GM23338 (cell line): Measurements from ENCODE around the gene CDH7. TPM values are rescaled to one million over a fixed set of nuclear protein-coding genes. Genes with fewer than 3 reads are reported as not detected.

Experiments used
- ATAC-seq: fragments of 200-7000 bp; cut with Tn5 transposase; 3 replicates; pipeline ENCODE4 v1.9.1; 2020
- DNase-seq: peaks from one replicate; pipeline ENCODE4 v3.0.0-alpha.2; 2015; ENCODE audit warnings: low spot score
- H2AFZ ChIP-seq: fragments of 200-600 bp; sonication (generic); 2 replicates; pipeline ENCODE4 v1.8.0; 2016; ENCODE audit warnings: antibody characterized with exemption, mild to moderate bottlenecking, moderate library complexity
- H3F3A ChIP-seq: fragments of 200-600 bp; sonication (generic); replicated peaks from 2 replicates; pipeline ENCODE4 v1.8.0; 2017; ENCODE audit warnings: antibody characterized with exemption, mixed run types, low read depth
- H3K27ac ChIP-seq: fragments of 200-600 bp; sonication (generic); 2 replicates; pipeline ENCODE4 v1.6.1; 2016; ENCODE audit warnings: low read depth
- H3K27me3 ChIP-seq: fragments of 200-600 bp; sonication (generic); 2 replicates; pipeline ENCODE4 v1.8.0; 2016; ENCODE audit warnings: mild to moderate bottlenecking, mixed run types, moderate library complexity; ENCODE audit not compliant: insufficient read depth
- H3K36me3 ChIP-seq: fragments of 200-600 bp; sonication (generic); 2 replicates; pipeline ENCODE4 v1.8.0; 2016; ENCODE audit warnings: mild to moderate bottlenecking; ENCODE audit not compliant: insufficient read depth
- H3K4me1 ChIP-seq: fragments of 200-600 bp; sonication (generic); 2 replicates; pipeline ENCODE4 v1.8.0; 2016; ENCODE audit warnings: mild to moderate bottlenecking, moderate library complexity; ENCODE audit not compliant: insufficient read depth
- H3K4me2 ChIP-seq: fragments of 200-600 bp; sonication (generic); 2 replicates; pipeline ENCODE4 v1.7.1; 2017; ENCODE audit warnings: mixed run types
- H3K4me3 ChIP-seq: fragments of 200-600 bp; sonication (generic); 2 replicates; pipeline ENCODE4 v1.6.1; 2016; ENCODE audit warnings: mixed run types
- H3K79me2 ChIP-seq: fragments of 200-600 bp; sonication (generic); replicated peaks from 2 replicates; pipeline ENCODE4 v1.8.0; 2017; ENCODE audit warnings: mild to moderate bottlenecking; ENCODE audit not compliant: insufficient read depth
- H3K9me2 ChIP-seq: fragments of 200-600 bp; sonication (generic); 2 replicates; pipeline ENCODE4 v1.8.0; 2017; ENCODE audit not compliant: insufficient read depth
- H4K20me1 ChIP-seq: fragments of 200-600 bp; sonication (generic); replicated peaks from 2 replicates; pipeline ENCODE4 v1.8.0; 2017; ENCODE audit warnings: mild to moderate bottlenecking; ENCODE audit not compliant: insufficient read depth
- H3K27ac Mint-ChIP-seq: 2 replicates; pipeline ENCODE4 v1.8.0; 2020; ENCODE audit warnings: inconsistent platforms, mild to moderate bottlenecking, moderate library complexity, mixed read lengths
- H3K27me3 Mint-ChIP-seq: 3 replicates; pipeline ENCODE4 v1.8.0; 2022; ENCODE audit warnings: low read depth, mild to moderate bottlenecking, moderate library complexity, mixed read lengths, inconsistent platforms; ENCODE audit not compliant: insufficient read depth, poor library complexity
- H3K36me3 Mint-ChIP-seq: 3 replicates; pipeline ENCODE4 v1.8.0; 2021; ENCODE audit warnings: low read depth, mild to moderate bottlenecking, inconsistent platforms, moderate library complexity, mixed read lengths
- H3K4me1 Mint-ChIP-seq: 3 replicates; pipeline ENCODE4 v1.8.0; 2020; ENCODE audit warnings: mild to moderate bottlenecking, inconsistent platforms, mixed read lengths
- H3K4me3 Mint-ChIP-seq: 3 replicates; pipeline ENCODE4 v1.8.0; 2021; ENCODE audit warnings: moderate library complexity, mild to moderate bottlenecking, inconsistent platforms, mixed read lengths
- H3K9me3 Mint-ChIP-seq: 3 replicates; pipeline ENCODE4 v1.8.0; 2020; ENCODE audit warnings: moderate library complexity, mild to moderate bottlenecking, inconsistent platforms, mixed read lengths
- CREB1 ChIP-seq: fragments of 250-450 bp; sonication (Bioruptor Pico); IDR thresholded peaks from 2 replicates; pipeline ENCODE4 v1.5.0; 2020; ENCODE audit warnings: low read depth, mild to moderate bottlenecking, moderate library complexity
- CTCF ChIP-seq, 2 experiments: fragments of 200-600 bp in 1 of 2; sonication (generic) in 1 of 2; conservative IDR thresholded peaks; 2 replicates each; pipeline versions ENCODE4 v1.5.1 to v1.6.1; 2016 to 2017; ENCODE audit warnings: antibody characterized with exemption in 2 of 2, low read depth in 2 of 2, mild to moderate bottlenecking in 2 of 2, moderate library complexity in 1 of 2
- ETS1 ChIP-seq: IDR thresholded peaks from 2 replicates; pipeline ENCODE4 v1.6.1; 2016; ENCODE audit warnings: antibody characterized with exemption
- EZH2 ChIP-seq: fragments of 200-600 bp; sonication (generic); IDR thresholded peaks from one replicate; pipeline ENCODE4 v1.8.0; 2017; ENCODE audit warnings: antibody characterized with exemption, mild to moderate bottlenecking, low read depth; ENCODE audit not compliant: unreplicated experiment
- EZH2phosphoT487 ChIP-seq: fragments of 200-600 bp; sonication (generic); IDR thresholded peaks from one replicate; pipeline ENCODE4 v1.8.1; 2018; ENCODE audit warnings: antibody characterized with exemption; ENCODE audit not compliant: unreplicated experiment
- JUNB ChIP-seq: IDR thresholded peaks from one replicate; pipeline ENCODE4 v1.6.1; 2016; ENCODE audit warnings: antibody characterized with exemption; ENCODE audit not compliant: unreplicated experiment
- NANOG ChIP-seq: IDR thresholded peaks from 2 replicates; pipeline ENCODE4 v1.6.1; 2016; ENCODE audit warnings: antibody characterized with exemption, borderline replicate concordance
- POLR2AphosphoS5 ChIP-seq: IDR thresholded peaks from 2 replicates; pipeline ENCODE4 v1.6.1; 2016; ENCODE audit warnings: antibody characterized with exemption, low read depth
- REST ChIP-seq: IDR thresholded peaks from one replicate; pipeline ENCODE4 v1.6.1; 2018; ENCODE audit warnings: antibody characterized with exemption; ENCODE audit not compliant: unreplicated experiment
- STAT1 ChIP-seq: IDR thresholded peaks from one replicate; pipeline ENCODE4 v1.6.1; 2016; ENCODE audit warnings: antibody characterized with exemption; ENCODE audit not compliant: unreplicated experiment
- ZNF114 ChIP-seq: fragments of 250-450 bp; sonication (Bioruptor Pico); IDR thresholded peaks from 2 replicates; pipeline ENCODE4 v1.5.0; 2020; ENCODE audit warnings: mild to moderate bottlenecking, moderate library complexity
- ZNF331 ChIP-seq: fragments of 250-450 bp; sonication (Bioruptor Pico); IDR thresholded peaks from 2 replicates; pipeline ENCODE4 v1.5.0; 2020; ENCODE audit warnings: low read depth, mild to moderate bottlenecking, moderate library complexity
- ZNF462 ChIP-seq: fragments of 250-450 bp; sonication (Bioruptor Pico); IDR thresholded peaks from 2 replicates; pipeline ENCODE4 v1.5.0; 2020; ENCODE audit warnings: mild to moderate bottlenecking, moderate library complexity
- polyA plus RNA-seq: library from polyadenylated mRNA; unstranded; fragments of >200 nt; fragmentation: Nextera tagmentation; extraction: Ambion mirVana; gene quantifications from 2 replicates; pipeline ENCODE4 v1.2.1, GENCODE V29; 2016
- total RNA-seq: library from RNA; depleted of rRNA; stranded (reverse); fragments of >200 nt; shearing (Covaris generic); gene quantifications from 2 replicates; pipeline ENCODE4 v1.2.3, GENCODE V29; 2014

CDH7 gene
- total and polyA plus RNA-seq, 2 experiments from 2014 or later, result 1.8 TPM

GRCh38 chr18:65737471-65737955, 13.3 kb upstream of the CDH7 start:
- no peak overlapping the region for H3K27ac Mint-ChIP-seq

More at GRCh38 chr18:65737471-65737955, 13.3 kb upstream of the CDH7 start:
- Mint-ChIP-seq H3K36me3 (no peaks in the 10 kb centered on the region), H3K4me3 (no peak overlapping the region), H3K4me1 (peaks cover 3% of the 10 kb centered on the region; the same call in 2 of the 3 replicates), H3K9me3 (peaks cover 2% of the 10 kb centered on the region; the same call in 1 of the 3 replicates), H3K27me3 (no peaks in the 10 kb centered on the region)
- H3K79me2 ChIP-seq, result no peaks in the 10 kb centered on the region
- H3K27ac ChIP-seq, result no peak overlapping the region
- ATAC-seq, result no peak
- no peaks in the 10 kb centered on the region for H3F3A ChIP-seq
- peak overlapping the region; percentile 49; the same call in 1 of the 2 replicates for H2AFZ ChIP-seq
- no peaks in the 10 kb centered on the region for H3K27me3 ChIP-seq
- H3K4me2 ChIP-seq, result no peak overlapping the region
- no peak for DNase-seq
- H3K4me1 ChIP-seq, result no peaks in the 10 kb centered on the region
- H4K20me1 ChIP-seq, result no peaks in the 10 kb centered on the region
- no peak overlapping the region for H3K4me3 ChIP-seq
- no peaks in the 10 kb centered on the region for H3K36me3 ChIP-seq
- no peak for TF ChIP-seq CTCF (conservative IDR thresholded peaks at IDR 0.05; ENCODE audit: low read depth in 2 of 2)
- TF ChIP-seq REST, result no peak
- no peak for TF ChIP-seq ETS1
- no peak for TF ChIP-seq ZNF462
- no peak for TF ChIP-seq STAT1
- no peak for TF ChIP-seq POLR2AphosphoS5
- no peak for TF ChIP-seq CREB1 (CRISPR knock-in tag)
- no peak for TF ChIP-seq NANOG
- no peak for TF ChIP-seq JUNB
- no peak for TF ChIP-seq EZH2
- TF ChIP-seq ZNF114, result no peak
- no peak for TF ChIP-seq EZH2phosphoT487
- no peak for TF ChIP-seq ZNF331 (CRISPR knock-in tag)
- no peaks in the 10 kb centered on the region for H3K9me2 ChIP-seq
